Left ventricle myocardium superior (tissue), 1 donor: ENCODE results near the gene APEX1. TPM values are rescaled to one million over a fixed set of nuclear protein-coding genes. Genes with fewer than 3 reads are reported as not detected.
A peak's percentile ranks its signal among the peaks of the same experiment; 100 is the strongest.
"Not testable (repeated sequence)": the region's sequence is repeated elsewhere in the genome, so short reads cannot be mapped to it uniquely, and the experiment has no call there.

Experiments
- ATAC-seq: fragments of 200-7000 bp; cut with Tn5 transposase; one replicate; pipeline ENCODE4 v1.9.1; 2020; ENCODE audit warnings: mild to moderate bottlenecking, moderate library complexity
- DNase-seq: peaks from one replicate; pipeline ENCODE4 v3.0.0-alpha.2; 2020
- intact Hi-C: fragments of 100-400 bp; cut with micrococcal nuclease; formaldehyde crosslinking; loops from one replicate; pipeline ENCODE4 v1.11.0; 2022
- total RNA-seq: library from RNA; stranded (reverse); fragmentation: NEBNext Ultra II Directional; extraction: Animal tissue kit (Norgen Biotek cat#: 25700); gene quantifications from one replicate; pipeline ENCODE4 v1.2.1, GENCODE V29; 2021
- donor health status: DM: no; HTN: yes; CAD: no; lungs with severe emphysema.

The APEX1 gene
- total RNA-seq, 1 donor from 2014 or later: 68.2 TPM

- no peak for DNase-seq
- peak; percentile 15 for ATAC-seq
- intact Hi-C loops: no loop called here
These were observed 44.1 kb downstream of the APEX1 start for GRCh38 chr14:20499108-20499507.

- intact Hi-C loops: no loop called here
- ATAC-seq: no peak
These were observed 44.9 kb downstream of the APEX1 start for GRCh38 chr14:20499881-20500280.

GRCh38 chr14:20501346-20501745, 46.3 kb downstream of the APEX1 start:
- no peak for DNase-seq
- intact Hi-C loops: no loop called here
- no peak for ATAC-seq

More at GRCh38 chr14:20499881-20500280, 44.9 kb downstream of the APEX1 start:
- DNase-seq: no peak

- DNase-seq: no peak
- no peak for ATAC-seq
- intact Hi-C loops: no loop called here
These were observed 48.9 kb downstream of the APEX1 start for GRCh38 chr14:20503898-20504297.

- intact Hi-C loops, DNase-seq, ATAC-seq: not testable (repeated sequence)
These were observed 51.2 kb downstream of the APEX1 start for GRCh38 chr14:20506276-20506675.

- ATAC-seq, intact Hi-C loops, DNase-seq: not testable (repeated sequence)
These were observed 51.7 kb downstream of the APEX1 start for GRCh38 chr14:20506752-20507151.

Other genes with a start within 250 kb of the APEX1 start
- not detected for gene OR11H6, start 231.5 kb upstream of the APEX1 start, total RNA-seq
- not detected for gene OR11H7, start 226.2 kb upstream of the APEX1 start, total RNA-seq
- not detected for gene OR11H4, start 215.9 kb upstream of the APEX1 start, total RNA-seq
- gene TTC5, start 149.3 kb upstream of the APEX1 start, total RNA-seq: 11.8 TPM
- 43.9 TPM for gene CCNB1IP1, start 121.9 kb upstream of the APEX1 start, total RNA-seq
- 17.5 TPM for gene PARP2, start 111.6 kb upstream of the APEX1 start, total RNA-seq
- 10.5 TPM for gene TEP1, start 41.7 kb upstream of the APEX1 start, total RNA-seq
- 0.77 TPM for gene KLHL33, start 19.1 kb upstream of the APEX1 start, total RNA-seq
- gene OSGEP, start 414 bp upstream of the APEX1 start, total RNA-seq: 15.3 TPM
- 17.7 TPM for gene PIP4P1, start 6.2 kb downstream of the APEX1 start, total RNA-seq
- 6.5 TPM for gene PNP, start 14.2 kb downstream of the APEX1 start, total RNA-seq
- 0.22 TPM for gene RNASE10, start 50.3 kb downstream of the APEX1 start, total RNA-seq
- not detected for gene RNASE9, start 105.8 kb downstream of the APEX1 start, total RNA-seq
- gene RNASE11, start 132.8 kb downstream of the APEX1 start, total RNA-seq: not detected
- gene RNASE12, start 136.2 kb downstream of the APEX1 start, total RNA-seq: not detected
- not detected for gene OR6S1, start 186.5 kb downstream of the APEX1 start, total RNA-seq
- gene RNASE4, start 229.3 kb downstream of the APEX1 start, total RNA-seq: 8.1 TPM
- gene ANG, start 233.5 kb downstream of the APEX1 start, total RNA-seq: 4.0 TPM